Astrocyte (in vitro differentiated cells and primary cell): ENCODE data around the gene NKAIN1.

Experiments
- CTCF ChIP-seq: IDR thresholded peaks from 2 replicates; pipeline ENCODE4 v1.5.1; 2011; ENCODE audit warnings: low read depth, mild to moderate bottlenecking, inconsistent platforms, low read length, moderate library complexity; ENCODE audit not compliant: insufficient read depth
- EZH2 ChIP-seq: IDR thresholded peaks from 2 replicates; pipeline ENCODE4 v1.6.1; 2012; ENCODE audit warnings: mild to moderate bottlenecking, low read length, inconsistent platforms; ENCODE audit not compliant: insufficient read depth

- TF ChIP-seq CTCF (no peak), EZH2 (no peak)
These were observed 587 bp downstream of the NKAIN1 start for GRCh38 chr1:31238986-31239613.
